Osteoblast (primary cell): ENCODE results near the gene PAFAH2. TPM values are rescaled to one million over a fixed set of nuclear protein-coding genes. Genes with fewer than 3 reads are reported as not detected.

ENCODE experiments used
- DNase-seq: peaks from one replicate; pipeline ENCODE4 v3.0.0; 2011; ENCODE audit warnings: low spot score, mixed read lengths; ENCODE audit not compliant: insufficient read length; ENCODE audit errors: missing footprints
- H2AFZ ChIP-seq: 2 replicates; pipeline ENCODE4 v1.6.0; 2011; ENCODE audit warnings: mild to moderate bottlenecking, low read length
- H3K27ac ChIP-seq: 2 replicates; pipeline ENCODE4 v1.5.1; 2011; ENCODE audit warnings: mild to moderate bottlenecking, low read depth, low read length, moderate library complexity
- H3K27me3 ChIP-seq: 2 replicates; pipeline ENCODE4 v1.6.0; 2012; ENCODE audit warnings: mild to moderate bottlenecking, control low read depth, inconsistent platforms, low read length, moderate library complexity; ENCODE audit not compliant: insufficient read depth
- H3K36me3 ChIP-seq: 2 replicates; pipeline ENCODE4 v1.5.1; 2011; ENCODE audit warnings: mild to moderate bottlenecking, low read length, control low read depth, moderate library complexity; ENCODE audit not compliant: insufficient read depth
- H3K4me1 ChIP-seq: 2 replicates; pipeline ENCODE4 v1.5.1; 2011; ENCODE audit warnings: mild to moderate bottlenecking, low read length, control low read depth, moderate library complexity; ENCODE audit not compliant: insufficient read depth
- H3K4me2 ChIP-seq: 2 replicates; pipeline ENCODE4 v1.6.0; 2011; ENCODE audit warnings: mild to moderate bottlenecking, low read length; ENCODE audit not compliant: insufficient read depth
- H3K4me3 ChIP-seq: fragments of 200-600 bp; sonication (generic); 3 replicates; pipeline ENCODE4 v1.5.1; 2012; ENCODE audit warnings: mild to moderate bottlenecking, low read length, inconsistent platforms; ENCODE audit not compliant: insufficient read depth
- H3K79me2 ChIP-seq: 2 replicates; pipeline ENCODE4 v1.6.0; 2012; ENCODE audit warnings: mild to moderate bottlenecking, low read length, control low read depth, inconsistent platforms; ENCODE audit not compliant: insufficient read depth
- H3K9me3 ChIP-seq: 2 replicates; pipeline ENCODE4 v1.5.1; 2011; ENCODE audit warnings: low read depth, low read length, control low read depth
- H4K20me1 ChIP-seq: 2 replicates; pipeline ENCODE4 v1.6.0; 2012; ENCODE audit warnings: mild to moderate bottlenecking, low read length, control low read depth; ENCODE audit not compliant: insufficient read depth
- CTCF ChIP-seq: IDR thresholded peaks from 2 replicates; pipeline ENCODE4 v1.5.1; 2011; ENCODE audit warnings: mild to moderate bottlenecking, low read depth, low read length, moderate library complexity; ENCODE audit errors: extremely low read depth
- total RNA-seq: library from RNA; depleted of rRNA; stranded (reverse); fragments of >200 nt; gene quantifications from 2 replicates; pipeline ENCODE4 v1.2.3, GENCODE V29; 2012

Gene PAFAH2
- total RNA-seq, 1 donor, result 6.9 TPM

DNA sequence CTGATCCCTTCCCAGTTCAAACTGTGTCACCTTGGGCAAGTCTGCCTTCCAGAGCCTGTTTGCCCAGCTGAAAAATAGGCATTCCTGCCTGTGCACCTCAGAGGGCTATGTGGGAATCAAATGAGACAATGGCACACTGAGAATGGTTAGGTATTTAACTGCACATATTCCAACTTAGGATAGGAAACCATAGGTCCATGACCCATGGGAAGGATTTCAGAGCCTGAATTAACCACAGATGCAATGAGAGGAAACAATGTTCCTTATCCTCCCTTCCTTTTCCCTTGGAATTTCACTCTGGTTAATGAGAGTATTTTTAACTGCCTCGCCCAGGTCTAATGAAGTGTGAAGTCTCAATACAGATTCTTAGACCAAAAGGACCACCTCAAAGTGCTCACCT is 12.7 kb downstream of the PAFAH2 start:
- TF ChIP-seq CTCF, result no peak
- DNase-seq, result no peak
- no peaks in the 10 kb centered on the region for H3K79me2 ChIP-seq
- H3K27me3 ChIP-seq, result no peaks in the 10 kb centered on the region
- no peak overlapping the region for H3K4me2 ChIP-seq
- H3K4me3 ChIP-seq, result no peak overlapping the region
- H2AFZ ChIP-seq, result no peak overlapping the region
- H4K20me1 ChIP-seq, result no peaks in the 10 kb centered on the region
- peaks cover 37% of the 10 kb centered on the region for H3K36me3 ChIP-seq
- no peaks in the 10 kb centered on the region for H3K4me1 ChIP-seq
- H3K27ac ChIP-seq, result no peak overlapping the region
- no peaks in the 10 kb centered on the region for H3K9me3 ChIP-seq

- Histone ChIP-seq H3K4me2 (no peak overlapping the region), H3K36me3 (peaks cover 27% of the 10 kb centered on the region), H3K79me2 (no peaks in the 10 kb centered on the region), H3K4me1 (no peaks in the 10 kb centered on the region), H2AFZ (no peak overlapping the region), H3K27me3 (no peaks in the 10 kb centered on the region), H3K9me3 (no peaks in the 10 kb centered on the region), H3K27ac (no peak overlapping the region), H3K4me3 (no peak overlapping the region), H4K20me1 (no peaks in the 10 kb centered on the region)
- DNase-seq, result no peak
- TF ChIP-seq CTCF, result no peak
Measured at GRCh38 chr1:25979210-25979609, 18.7 kb downstream of the PAFAH2 start.

- TF ChIP-seq CTCF, result no peak
- no peak overlapping the region for H2AFZ ChIP-seq
- no peak overlapping the region for H3K27ac ChIP-seq
- no peak overlapping the region for H3K4me3 ChIP-seq
- H3K79me2 ChIP-seq, result no peaks in the 10 kb centered on the region
- H3K36me3 ChIP-seq, result peaks cover 26% of the 10 kb centered on the region
- no peaks in the 10 kb centered on the region for H3K9me3 ChIP-seq
- no peaks in the 10 kb centered on the region for H3K27me3 ChIP-seq
- no peak for DNase-seq
- no peaks in the 10 kb centered on the region for H3K4me1 ChIP-seq
- no peak overlapping the region for H3K4me2 ChIP-seq
- no peaks in the 10 kb centered on the region for H4K20me1 ChIP-seq
Measured at GRCh38 chr1:25978403-25978802, 19.5 kb downstream of the PAFAH2 start.

DNA sequence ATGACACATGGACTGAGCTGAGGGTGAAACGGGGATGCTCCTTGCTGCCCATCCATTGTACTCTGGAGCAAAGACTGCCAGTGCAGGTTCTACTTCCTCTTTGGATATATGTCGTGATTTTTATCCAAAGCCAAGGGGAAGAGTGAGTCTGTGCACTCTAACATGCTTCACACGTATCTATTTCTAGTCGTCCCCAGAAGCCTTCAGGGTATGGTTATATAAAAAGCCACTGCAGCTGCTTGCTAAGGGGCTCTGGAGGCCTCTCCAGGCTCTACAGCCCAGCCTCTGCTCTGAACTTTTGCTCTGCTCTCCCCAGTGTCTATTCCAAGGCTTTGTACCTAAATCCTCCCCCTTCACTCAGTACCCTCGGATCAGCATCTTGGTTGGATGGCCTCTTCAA is 20.1 kb downstream of the PAFAH2 start:
- DNase-seq, result no peak
- Histone ChIP-seq H2AFZ (no peak overlapping the region), H4K20me1 (no peaks in the 10 kb centered on the region), H3K27ac (no peak overlapping the region), H3K4me1 (no peaks in the 10 kb centered on the region), H3K36me3 (peaks cover 23% of the 10 kb centered on the region), H3K4me3 (no peak overlapping the region), H3K9me3 (no peaks in the 10 kb centered on the region), H3K4me2 (no peak overlapping the region), H3K27me3 (no peaks in the 10 kb centered on the region), H3K79me2 (no peaks in the 10 kb centered on the region)
- no peak for TF ChIP-seq CTCF
